Left renal pelvis (tissue), 4 donors: ENCODE data around the gene PAX6. TPM values are rescaled to one million over a fixed set of nuclear protein-coding genes. Genes with fewer than 3 reads are reported as not detected.
"Not testable (repeated sequence)": the region's sequence is repeated elsewhere in the genome, so short reads cannot be mapped to it uniquely, and the experiment has no call there.

ENCODE experiments used
- DNase-seq, 4 donors: peaks; one replicate each; pipeline ENCODE4 v3.0.0-alpha.2; 2013; ENCODE audit warnings: low read depth in 4 of 4, low spot score in 3 of 4
- polyA plus RNA-seq, 4 donors: library from polyadenylated mRNA; unstranded; fragments of 120-200 nt; gene quantifications; one replicate each; pipeline ENCODE4 v1.2.1, GENCODE V29; 2013; ENCODE audit not compliant: insufficient read length in 4 of 4

PAX6 gene
- polyA plus RNA-seq, 4 donors: 0.18 to 0.19 TPM; not detected in 2

- DNase-seq: no peak
Observed at GRCh38 chr11:31779374-31779791, 31.7 kb downstream of the PAX6 start.

- no peak for DNase-seq
Observed at GRCh38 chr11:31772412-31772811, 38.7 kb downstream of the PAX6 start.

DNA sequence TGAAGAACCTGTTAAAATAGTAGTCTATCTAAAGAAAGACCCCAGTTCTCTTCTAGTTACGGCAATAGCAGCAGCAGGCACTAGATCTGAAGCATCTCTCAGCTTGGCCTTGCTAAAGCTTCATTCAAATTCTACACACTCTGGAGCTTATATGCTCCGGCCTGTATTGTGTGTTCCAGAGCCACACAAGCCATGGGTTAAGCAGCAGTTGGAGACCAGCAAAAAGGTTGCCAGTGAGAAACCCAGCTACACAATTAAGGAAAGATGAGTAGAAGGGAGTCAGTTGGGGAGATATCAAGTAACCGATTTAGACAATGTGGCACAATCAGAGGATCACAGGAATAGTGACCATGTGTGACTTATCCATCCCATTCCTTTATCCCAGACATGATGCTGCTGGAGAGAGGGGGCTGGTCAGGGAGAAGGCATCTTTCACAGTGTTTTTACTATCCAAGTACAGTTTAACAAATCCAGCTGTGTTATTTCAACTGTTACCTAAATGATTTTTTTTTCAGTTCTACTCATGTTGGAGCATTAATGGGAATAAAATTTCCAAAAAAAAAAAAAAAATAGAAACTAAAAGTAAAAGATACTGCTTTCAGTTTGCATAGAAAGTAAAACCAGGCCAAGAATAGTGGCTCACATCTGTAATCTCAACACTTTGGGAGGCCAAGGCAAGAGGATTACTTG, 41.0 kb downstream of the PAX6 start:
- no peak for DNase-seq

DNA sequence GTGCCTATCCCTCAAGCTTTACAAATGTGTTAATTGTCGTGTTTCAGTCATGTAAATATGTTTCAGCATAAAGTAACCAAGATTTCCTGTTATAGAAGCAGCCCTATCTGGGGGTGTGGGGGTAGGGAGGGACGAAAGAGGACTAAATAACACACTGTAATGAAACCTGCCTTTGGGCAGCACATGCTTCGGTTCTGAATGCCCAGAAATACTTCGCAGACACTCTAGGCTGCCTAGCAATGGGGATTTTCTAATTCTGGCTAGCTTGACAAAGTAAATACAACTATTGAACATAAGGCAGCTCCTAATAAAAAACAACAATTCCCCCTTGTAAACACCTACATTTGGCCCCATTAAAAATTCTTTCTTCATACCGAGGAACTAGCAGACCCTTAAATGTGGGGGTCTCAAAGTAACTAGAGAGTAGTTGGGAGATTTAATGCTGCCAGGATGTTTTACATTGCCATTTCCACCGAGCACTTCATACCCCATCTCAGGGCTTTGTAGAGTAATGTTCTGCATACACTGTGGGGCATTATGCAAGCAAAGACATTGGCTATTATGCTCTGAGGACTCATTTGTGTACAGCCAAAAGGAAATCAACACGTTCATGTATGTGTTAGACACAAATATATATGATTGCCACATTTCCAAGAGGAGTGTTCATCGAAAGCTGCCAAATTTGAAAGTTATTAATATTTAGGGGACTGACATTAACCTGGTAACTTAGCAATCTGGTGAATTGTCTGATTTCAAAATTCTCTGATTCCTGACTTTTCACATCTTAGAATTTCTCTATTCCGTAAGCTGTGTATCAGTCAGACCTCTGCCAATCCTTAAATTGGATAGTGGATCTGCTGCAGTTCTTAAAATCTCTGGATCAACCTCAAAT, 42.1 kb downstream of the PAX6 start:
- no peak for DNase-seq

GRCh38 chr11:31767685-31768084, 43.4 kb downstream of the PAX6 start:
- no peak for DNase-seq

DNA sequence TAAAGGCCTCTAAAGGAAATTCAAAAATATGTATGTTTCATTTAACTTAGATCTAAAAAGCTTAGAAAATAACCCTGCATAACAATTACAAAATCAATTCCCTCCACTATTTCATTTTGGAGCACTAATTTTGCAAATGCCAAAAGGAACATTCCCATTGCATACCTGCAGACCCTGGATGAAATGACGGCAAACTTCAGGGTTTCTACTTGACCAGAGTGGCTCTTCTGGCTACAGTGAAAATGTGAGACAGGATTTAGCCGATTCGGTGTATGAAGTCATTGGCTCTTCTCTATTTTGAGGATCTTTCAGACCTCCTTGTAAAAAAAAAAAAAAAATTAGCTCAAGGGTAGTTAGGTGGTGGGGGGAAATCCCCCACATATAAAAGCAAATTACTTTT, 44.1 kb downstream of the PAX6 start:
- no peak for DNase-seq

GRCh38 chr11:31764766-31765165, 46.4 kb downstream of the PAX6 start:
- no peak for DNase-seq

DNA sequence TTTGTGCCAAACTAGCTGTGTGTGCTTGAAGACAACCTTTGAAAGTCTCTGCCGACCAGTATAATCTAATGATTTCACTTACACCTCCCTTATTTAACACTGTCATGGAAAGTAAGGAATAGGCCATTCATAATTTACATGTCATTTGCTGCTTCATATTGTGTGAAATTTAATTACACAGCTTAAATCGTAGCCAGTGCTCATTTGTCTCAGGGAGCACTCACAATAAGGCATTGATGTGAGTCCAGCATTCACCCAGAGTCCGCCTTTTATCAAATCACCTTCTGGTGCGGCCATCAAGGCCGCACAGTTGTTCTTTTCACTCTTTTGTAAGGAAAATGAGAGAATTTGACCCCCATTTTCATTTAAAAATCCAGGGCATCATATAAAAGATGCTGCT, 46.9 kb downstream of the PAX6 start:
- no peak for DNase-seq

- no peak for DNase-seq
Observed at GRCh38 chr11:31763296-31763695, 47.8 kb downstream of the PAX6 start.

DNA sequence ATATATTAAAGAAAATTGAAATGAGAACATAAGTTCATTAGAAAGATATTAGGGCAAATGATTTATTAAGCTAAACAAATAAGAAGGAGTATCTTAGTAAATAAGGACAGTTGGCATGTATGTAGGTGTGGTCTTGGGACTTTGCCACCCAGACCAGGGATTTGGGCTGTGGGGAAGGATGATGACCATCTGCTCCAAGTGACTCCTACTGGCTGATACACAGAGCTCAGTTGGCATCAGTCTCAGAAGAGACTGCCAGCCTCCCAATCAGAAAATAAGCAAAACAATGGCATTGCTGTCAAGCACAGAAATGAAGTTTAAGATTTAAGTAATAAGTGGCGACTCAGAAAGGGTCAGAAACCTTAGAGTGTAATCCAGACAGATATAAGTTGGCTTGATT, 49.5 kb downstream of the PAX6 start:
- DNase-seq: no peak

GRCh38 chr11:31757260-31757835, 53.8 kb downstream of the PAX6 start:
- no peak for DNase-seq

DNA sequence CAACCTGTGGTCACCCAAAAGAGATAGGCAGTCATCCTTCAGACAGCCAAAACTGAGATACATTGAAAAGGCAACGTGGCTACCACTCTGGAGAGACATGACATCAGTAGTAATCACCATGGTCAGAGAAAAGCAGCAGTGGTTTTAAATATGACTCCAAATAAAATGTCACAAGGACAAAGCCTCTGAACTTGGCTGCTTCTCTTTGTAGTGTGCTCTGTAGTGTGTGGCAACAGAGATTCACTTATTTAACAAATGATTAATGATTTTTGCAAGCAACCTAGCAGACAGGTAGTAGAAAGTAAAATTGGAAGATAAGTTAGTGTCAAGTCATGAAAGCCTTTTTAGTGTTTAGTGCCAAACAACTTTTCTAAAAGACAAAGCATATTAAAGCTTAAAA, 63.5 kb downstream of the PAX6 start:
- DNase-seq: no peak

DNA sequence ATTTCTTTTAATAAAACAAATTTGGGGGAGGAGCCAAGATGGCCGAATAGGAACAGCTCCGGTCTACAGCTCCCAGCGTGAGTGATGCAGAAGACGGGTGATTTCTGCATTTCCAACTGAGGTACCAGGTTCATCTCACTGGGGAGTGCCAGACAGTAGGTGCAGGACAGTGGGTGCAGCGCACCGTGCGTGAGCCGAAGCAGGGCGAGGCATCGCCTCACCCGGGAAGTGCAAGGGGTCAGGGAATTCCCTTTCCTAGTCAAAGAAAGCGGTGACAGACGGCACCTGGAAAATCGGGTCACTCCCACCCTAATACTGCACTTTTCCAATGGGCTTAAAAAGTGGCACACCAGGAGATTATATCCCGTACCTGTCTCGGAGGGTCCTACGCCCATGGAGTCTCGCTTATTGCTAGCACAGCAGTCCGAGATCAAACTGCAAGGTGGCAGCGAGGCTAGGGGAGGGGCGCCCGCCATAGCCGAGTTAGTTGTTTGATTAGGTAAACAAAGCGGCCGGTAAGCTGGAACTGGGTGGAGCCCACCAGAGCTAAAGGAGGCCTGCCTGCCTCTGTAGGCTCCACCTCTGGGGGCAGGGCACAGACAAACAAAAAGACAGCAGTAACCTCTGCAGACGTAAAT, 70.3 kb downstream of the PAX6 start:
- not testable (repeated sequence) for DNase-seq

DNA sequence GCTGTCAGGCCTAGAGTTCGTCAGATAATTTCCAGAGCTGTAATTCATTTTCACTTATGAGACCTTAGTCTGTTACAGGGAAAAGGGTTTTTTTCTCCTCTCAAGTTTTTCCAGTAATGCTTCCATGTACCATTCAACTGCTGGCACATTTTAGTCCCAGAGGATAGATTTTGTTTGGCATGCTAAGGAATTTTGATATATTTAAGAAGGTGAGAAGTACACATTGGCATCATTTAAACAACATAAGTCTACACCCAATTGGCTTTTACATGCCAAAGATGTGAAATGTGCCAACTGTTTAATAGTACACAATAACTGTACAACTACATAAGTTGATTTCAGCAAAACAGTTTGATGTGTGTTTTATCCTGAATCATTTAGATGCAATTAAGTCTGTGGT, 71.0 kb downstream of the PAX6 start:
- no peak for DNase-seq
